ENCODE measurements around the gene ZNF232. TPM values are rescaled to one million over a fixed set of nuclear protein-coding genes. Genes with fewer than 3 reads are reported as not detected.
"Not testable (repeated sequence)": the region's sequence is repeated elsewhere in the genome, so short reads cannot be mapped to it uniquely, and the experiment has no call there.

The ZNF232 gene
- 4.9 TPM for total RNA-seq

DNA sequence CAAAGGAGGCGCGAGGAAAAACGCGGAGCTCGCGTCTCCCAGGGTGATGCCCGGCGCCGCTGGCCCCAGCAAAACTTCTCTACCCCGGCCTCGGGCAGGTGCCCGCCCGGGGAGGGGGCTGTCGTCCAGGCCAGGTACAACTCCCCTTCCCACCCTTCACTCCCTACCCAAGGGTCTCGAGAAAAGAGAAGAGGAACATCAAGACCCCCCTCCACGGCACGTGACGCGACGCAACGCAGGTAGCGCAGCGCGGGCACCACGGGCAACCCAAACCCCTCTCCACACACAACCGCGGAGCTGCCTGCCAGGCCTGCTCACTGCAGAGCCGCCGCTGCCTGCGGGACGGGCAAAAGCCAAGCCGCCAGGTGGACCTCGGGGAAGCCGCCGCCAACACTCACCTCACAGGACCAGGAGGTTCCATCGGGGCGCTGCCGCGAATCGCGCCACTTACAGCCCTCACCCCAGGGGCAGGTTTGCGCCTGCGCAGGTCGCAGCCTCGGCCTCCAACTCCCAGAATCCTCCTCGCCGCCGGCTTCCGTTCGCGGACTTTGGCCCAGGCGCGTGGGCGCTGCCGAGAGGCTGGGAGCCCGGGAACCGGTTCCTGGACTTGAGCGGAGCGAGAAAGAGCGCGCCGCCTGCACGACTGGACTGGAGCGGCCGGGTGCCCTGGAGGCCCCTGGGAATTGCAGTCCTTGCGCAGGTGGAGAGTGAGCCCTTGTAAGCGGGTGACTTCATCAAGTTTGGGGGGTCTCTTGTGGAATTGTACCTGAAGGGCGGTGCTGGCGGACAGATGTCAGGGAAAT is at the start of gene ZNF232:
TSS of gene ZNF232 (minus strand) at position 477 of the 803 bp plus-strand sequence. CDS start at position 421, 56 bp downstream.
- H3K4me3 ChIP-seq: peak within 1 kb of the TSS; percentile 75 to 84
- intact Hi-C loops (cut with DNase I): no loop called here
- no peak for DNase-seq (ENCODE audit: extremely low spot score in 2 of 2)
- peaks cover 23% of the 10 kb centered on the region for H3K4me1 ChIP-seq
- peak within 1 kb of the TSS; percentile 76 for H3K27ac ChIP-seq
- TF ChIP-seq POLR2AphosphoS5 (IDR thresholded peaks at IDR 0.05; ENCODE audit: insufficient read depth in 1 of 2, low read depth in 1 of 2) (peak; percentile 87 to 98), POLR2A (IDR thresholded peaks at IDR 0.05) (peak in 1 of 2 donors; percentile 20)
- TF ChIP-seq, protein P1, sequence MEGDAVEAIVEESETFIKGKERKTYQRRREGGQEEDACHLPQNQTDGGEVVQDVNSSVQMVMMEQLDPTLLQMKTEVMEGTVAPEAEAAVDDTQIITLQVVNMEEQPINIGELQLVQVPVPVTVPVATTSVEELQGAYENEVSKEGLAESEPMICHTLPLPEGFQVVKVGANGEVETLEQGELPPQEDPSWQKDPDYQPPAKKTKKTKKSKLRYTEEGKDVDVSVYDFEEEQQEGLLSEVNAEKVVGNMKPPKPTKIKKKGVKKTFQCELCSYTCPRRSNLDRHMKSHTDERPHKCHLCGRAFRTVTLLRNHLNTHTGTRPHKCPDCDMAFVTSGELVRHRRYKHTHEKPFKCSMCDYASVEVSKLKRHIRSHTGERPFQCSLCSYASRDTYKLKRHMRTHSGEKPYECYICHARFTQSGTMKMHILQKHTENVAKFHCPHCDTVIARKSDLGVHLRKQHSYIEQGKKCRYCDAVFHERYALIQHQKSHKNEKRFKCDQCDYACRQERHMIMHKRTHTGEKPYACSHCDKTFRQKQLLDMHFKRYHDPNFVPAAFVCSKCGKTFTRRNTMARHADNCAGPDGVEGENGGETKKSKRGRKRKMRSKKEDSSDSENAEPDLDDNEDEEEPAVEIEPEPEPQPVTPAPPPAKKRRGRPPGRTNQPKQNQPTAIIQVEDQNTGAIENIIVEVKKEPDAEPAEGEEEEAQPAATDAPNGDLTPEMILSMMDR (IDR thresholded peaks at IDR 0.05): peak in 1 of 3 experiments; percentile 31
- no peaks in the 10 kb centered on the region for H3K9me3 ChIP-seq
- H3K36me3 ChIP-seq: peaks cover 0 to 19% of the 10 kb centered on the region in 2 donors
- H3K27me3 ChIP-seq: no peaks in the 10 kb centered on the region

DNA sequence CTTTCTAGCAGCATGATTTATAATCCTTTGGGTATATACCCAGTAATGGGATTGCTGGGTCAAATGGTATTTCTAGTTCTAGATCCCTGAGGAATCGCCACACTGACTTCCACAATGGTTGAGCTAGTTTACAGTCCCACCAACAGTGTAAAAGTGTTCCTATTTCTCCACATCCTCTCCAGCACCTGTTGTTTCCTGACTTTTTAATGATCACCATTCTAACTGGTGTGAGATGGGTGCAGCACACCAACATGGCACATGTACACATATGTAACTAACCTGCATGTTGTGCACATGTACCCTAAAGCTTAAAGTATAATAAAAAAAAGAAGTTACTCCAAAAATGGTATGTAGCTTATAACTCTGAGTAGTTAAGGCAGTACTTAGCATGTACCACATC is 49.0 kb upstream of the ZNF232 start:
- not testable (repeated sequence) for DNase-seq (ENCODE audit: extremely low spot score in 2 of 2); H3K27me3 ChIP-seq; H3K36me3 ChIP-seq; H3K4me3 ChIP-seq; H3K4me1 ChIP-seq; H3K27ac ChIP-seq; H3K9me3 ChIP-seq
- intact Hi-C loops (cut with DNase I): loop anchor here (5.0 kb wide), 1 partner anchor 1902 kb away; no protein-coding TSS in a partner anchor

DNA sequence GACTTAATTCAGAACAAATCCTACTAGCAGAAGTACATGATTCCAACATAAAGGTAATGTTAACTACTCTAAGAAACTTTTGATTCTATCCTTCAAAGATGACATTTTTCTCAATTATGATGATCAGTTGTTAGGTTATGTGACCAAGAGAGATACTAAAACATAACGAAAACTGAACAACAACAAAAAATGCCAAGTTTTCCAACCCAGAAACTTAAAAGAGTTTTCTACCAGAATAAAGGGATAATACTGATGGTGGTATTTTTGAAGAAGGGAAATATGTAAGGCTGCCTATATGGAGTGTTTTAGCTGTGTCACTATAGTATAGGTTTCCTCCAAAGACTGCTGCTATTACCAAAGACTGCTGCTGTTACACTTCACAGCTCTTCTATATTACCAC is 34.4 kb upstream of the ZNF232 start:
- DNase-seq (ENCODE audit: extremely low spot score in 2 of 2); H3K4me1 ChIP-seq; H3K36me3 ChIP-seq; H3K9me3 ChIP-seq; H3K27ac ChIP-seq; intact Hi-C loops (cut with DNase I); H3K27me3 ChIP-seq; H3K4me3 ChIP-seq: not testable (repeated sequence)

DNA sequence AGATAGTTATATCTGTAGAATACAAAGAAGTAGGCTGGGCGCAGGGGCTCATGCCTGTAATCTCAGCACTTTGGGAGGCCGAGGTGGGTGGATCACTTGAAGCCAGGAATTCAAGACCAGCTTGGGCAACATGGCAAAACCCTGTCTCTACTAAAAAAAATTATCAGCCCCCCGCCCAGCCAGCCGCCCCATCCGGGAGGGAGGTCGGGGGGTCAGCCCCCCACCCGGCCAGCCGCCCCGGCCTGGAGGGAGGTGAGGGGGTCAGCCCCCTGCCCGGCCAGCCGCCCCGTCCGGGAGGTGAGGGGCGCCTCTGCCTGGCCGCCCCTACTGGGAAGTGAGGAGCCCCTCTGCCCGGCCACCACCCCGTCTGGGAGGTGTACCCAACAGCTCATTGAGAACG is 31.2 kb upstream of the ZNF232 start:
- H3K9me3 ChIP-seq; H3K36me3 ChIP-seq; H3K27me3 ChIP-seq; H3K4me3 ChIP-seq; H3K27ac ChIP-seq; DNase-seq (ENCODE audit: extremely low spot score in 2 of 2); H3K4me1 ChIP-seq; intact Hi-C loops (cut with DNase I): not testable (repeated sequence)

DNA sequence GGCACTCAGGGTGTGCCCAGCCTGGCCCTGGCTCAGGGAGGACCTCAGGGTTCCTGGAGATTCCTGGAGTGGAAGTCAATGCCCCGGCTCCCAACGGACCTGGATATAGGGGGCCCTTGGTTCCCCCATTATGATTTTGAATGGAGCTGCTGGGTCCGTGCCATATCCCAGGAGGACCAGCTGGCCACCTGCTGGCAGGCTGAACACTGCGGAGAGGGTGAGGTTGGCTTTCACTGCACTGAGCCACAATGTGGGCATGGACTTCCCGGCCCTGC is 27.7 kb upstream of the ZNF232 start:
- no peaks in the 10 kb centered on the region for H3K27me3 ChIP-seq
- H3K9me3 ChIP-seq: no peaks in the 10 kb centered on the region
- H3K27ac ChIP-seq: no peak overlapping the region
- no peak overlapping the region for H3K4me3 ChIP-seq
- H3K36me3 ChIP-seq: no peaks in the 10 kb centered on the region
- TF ChIP-seq POLR2AphosphoS5 (IDR thresholded peaks at IDR 0.05; ENCODE audit: insufficient read depth in 1 of 2, low read depth in 1 of 2) (no peak), POLR2A (IDR thresholded peaks at IDR 0.05) (no peak)
- TF ChIP-seq, protein P1 (IDR thresholded peaks at IDR 0.05): no peak
- intact Hi-C loops (cut with DNase I): no loop called here
- no peak for DNase-seq (ENCODE audit: extremely low spot score in 2 of 2)
- no peaks in the 10 kb centered on the region for H3K4me1 ChIP-seq

DNA sequence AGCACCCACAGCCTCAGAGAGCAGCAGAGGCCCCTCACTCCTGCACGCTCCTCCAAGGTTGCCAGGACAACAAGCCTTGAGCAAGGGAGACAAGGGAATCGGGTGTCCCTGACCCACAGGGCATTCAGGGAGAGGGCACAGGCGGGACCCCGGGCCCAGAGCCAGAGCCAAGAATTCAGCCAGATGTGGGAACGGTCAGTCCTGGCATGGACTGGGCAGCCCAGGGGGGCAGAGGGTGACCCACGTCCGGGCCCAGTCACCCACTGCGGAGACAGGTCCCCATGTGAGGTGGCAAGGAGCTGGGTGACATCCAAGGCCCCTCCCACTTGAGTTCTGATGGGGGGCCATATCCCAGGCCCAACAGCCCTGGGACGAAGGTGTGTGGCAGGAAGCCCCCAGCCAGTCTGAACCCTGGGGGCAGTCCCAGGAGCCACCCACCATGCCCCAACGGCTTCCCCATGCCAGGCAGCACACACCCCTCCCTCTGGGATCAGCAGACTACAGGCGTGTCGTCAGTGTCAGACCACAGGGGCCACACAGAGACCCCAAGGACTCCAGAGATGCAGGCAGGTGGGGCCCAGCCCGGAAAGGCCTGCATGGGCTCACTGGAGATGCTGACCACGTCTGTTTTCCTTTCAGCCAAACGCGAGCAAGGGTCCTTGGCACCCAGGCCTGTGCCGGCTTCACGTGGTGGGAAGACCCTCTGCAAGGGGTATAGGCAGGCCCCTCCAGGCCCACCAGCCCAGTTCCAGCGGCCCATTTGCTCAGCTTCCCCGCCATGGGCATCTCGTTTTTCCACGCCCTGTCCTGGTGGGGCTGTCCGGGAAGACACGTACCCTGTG is 27.2 kb upstream of the ZNF232 start:
- no peaks in the 10 kb centered on the region for H3K4me1 ChIP-seq
- H3K27me3 ChIP-seq: no peaks in the 10 kb centered on the region
- TF ChIP-seq, protein P1 (IDR thresholded peaks at IDR 0.05): no peak
- TF ChIP-seq POLR2AphosphoS5 (IDR thresholded peaks at IDR 0.05; ENCODE audit: insufficient read depth in 1 of 2, low read depth in 1 of 2) (no peak), POLR2A (IDR thresholded peaks at IDR 0.05) (no peak)
- no peaks in the 10 kb centered on the region for H3K36me3 ChIP-seq
- no peak overlapping the region for H3K27ac ChIP-seq
- peak in 1 of 2 donors; percentile 74 for DNase-seq (ENCODE audit: extremely low spot score in 2 of 2)
- intact Hi-C loops (cut with DNase I): no loop called here
- no peak overlapping the region for H3K4me3 ChIP-seq
- H3K9me3 ChIP-seq: no peaks in the 10 kb centered on the region

DNA sequence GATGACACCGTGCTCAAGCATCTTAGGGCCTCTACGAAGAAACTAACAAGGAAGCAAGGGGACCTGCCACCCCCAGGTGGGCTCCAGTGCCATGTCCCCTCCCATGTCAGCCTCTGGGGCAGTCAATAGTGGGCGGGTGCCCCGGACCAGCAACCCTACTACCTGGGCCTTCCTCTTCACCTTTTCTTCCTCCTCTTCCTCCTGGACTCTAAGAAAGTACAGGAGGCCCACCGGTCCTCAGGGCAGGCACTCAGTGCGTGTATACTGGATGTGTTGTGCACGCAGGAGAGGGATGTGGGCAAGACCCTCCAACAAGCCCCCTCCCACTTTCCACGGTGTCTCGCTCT is 26.5 kb upstream of the ZNF232 start:
- DNase-seq (ENCODE audit: extremely low spot score in 2 of 2); H3K27me3 ChIP-seq; intact Hi-C loops (cut with DNase I); H3K4me1 ChIP-seq; H3K9me3 ChIP-seq; H3K27ac ChIP-seq; H3K4me3 ChIP-seq; H3K36me3 ChIP-seq: not testable (repeated sequence)

DNA sequence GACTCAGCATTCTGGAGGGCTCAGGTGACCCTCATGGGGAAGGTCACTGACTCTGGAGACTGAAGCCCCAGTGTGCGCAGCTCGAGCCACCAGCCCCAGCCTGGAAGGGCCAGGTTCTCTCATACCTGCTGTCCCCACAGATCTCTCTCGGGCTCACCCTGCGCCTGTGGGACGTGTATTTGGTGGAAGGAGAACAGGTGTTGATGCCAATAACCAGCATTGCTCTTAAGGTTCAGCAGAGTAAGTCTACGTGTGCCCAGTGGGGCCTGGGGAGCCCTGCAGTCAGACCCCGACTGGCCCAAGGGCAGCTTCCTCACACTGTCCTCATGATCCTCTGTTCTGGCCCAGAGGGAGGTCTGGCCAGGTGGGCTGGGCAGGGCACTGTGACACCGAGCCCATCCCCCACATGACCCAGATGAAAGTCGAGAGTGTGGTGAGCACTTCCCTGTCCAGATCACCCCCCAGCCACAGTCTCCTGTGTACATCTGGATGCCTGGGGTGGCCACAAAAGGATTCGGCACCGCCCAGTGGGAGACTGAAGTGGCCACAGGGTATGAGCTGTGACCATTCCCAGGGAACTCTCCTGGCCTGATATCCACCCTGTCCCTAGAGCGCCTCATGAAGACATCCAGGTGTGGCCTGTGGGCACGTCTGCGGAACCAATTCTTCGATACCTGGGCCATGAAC is 26.0 kb upstream of the ZNF232 start:
- H3K27me3 ChIP-seq; H3K9me3 ChIP-seq; H3K4me3 ChIP-seq; intact Hi-C loops (cut with DNase I); DNase-seq (ENCODE audit: extremely low spot score in 2 of 2); H3K4me1 ChIP-seq; H3K36me3 ChIP-seq; H3K27ac ChIP-seq: not testable (repeated sequence)

DNA sequence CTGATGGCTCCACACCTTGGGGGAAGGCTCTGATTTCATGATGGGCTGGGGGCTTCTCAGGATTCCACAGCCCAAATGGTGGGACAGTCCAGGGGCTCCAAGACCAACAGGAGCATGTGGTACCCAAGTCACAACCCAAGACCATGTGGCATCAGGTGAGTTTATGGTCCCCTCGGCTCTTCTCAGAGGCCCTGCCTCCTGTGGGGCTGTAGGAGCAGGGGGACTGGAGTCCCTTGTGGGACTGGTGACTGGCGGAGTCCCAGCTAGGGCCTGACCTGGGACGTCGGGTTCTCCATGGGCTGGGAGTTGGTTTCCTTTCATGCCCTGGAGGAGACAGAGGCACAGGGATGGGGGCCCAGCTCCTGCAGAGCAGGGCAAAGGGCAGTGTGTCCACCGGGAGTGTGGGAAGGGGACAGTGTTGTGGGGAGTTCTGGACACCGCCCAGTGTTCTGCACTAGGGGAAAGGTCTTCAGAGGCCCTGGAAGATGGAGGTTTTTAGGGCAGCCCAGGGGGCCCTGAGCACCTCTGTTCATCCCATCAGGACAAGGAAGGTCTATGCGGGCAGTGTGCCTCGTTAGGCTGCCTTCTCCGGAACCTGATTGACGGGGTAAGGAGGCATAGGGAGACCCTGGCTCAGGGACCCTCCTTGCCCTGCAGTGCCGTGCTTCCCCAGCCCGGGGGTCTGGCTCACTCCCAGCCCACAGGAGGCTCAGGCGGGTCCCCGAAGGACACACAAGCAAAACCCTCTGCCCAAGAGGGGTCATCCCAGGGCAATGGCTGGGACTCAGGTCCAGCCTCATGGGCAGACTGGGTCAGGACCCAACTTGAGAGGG is 25.1 kb upstream of the ZNF232 start:
- H3K27ac ChIP-seq; H3K4me3 ChIP-seq; intact Hi-C loops (cut with DNase I); H3K36me3 ChIP-seq; H3K9me3 ChIP-seq; H3K27me3 ChIP-seq; H3K4me1 ChIP-seq: not testable (repeated sequence)
- peak in 1 of 2 donors; percentile 79 for DNase-seq (ENCODE audit: extremely low spot score in 2 of 2)
